Upper lobe of left lung (tissue), 4 donors: ENCODE results near the gene PTPN6.

Experiments used
- CTCF ChIP-seq, 6 experiments: fragments of 450-650 bp in 4 of 6; fragments of 200-600 bp in 2 of 6; sonication (generic) in 2 of 6; IDR thresholded peaks; one replicate each; pipeline ENCODE4 v1.5.1; 2016 to 2019; ENCODE audit warnings: antibody characterized with exemption in 6 of 6
- EP300 ChIP-seq, 4 donors: sonication (generic); formaldehyde crosslinking; IDR thresholded peaks; one replicate each; pipeline ENCODE4 v1.5.1; 2017; ENCODE audit warnings: antibody characterized with exemption in 4 of 4, control low read depth in 2 of 4
- POLR2A ChIP-seq, 4 donors: fragments of 450-650 bp; IDR thresholded peaks; one replicate each; pipeline ENCODE4 v1.5.1; 2016 to 2017; ENCODE audit warnings: antibody characterized with exemption in 4 of 4, mild to moderate bottlenecking in 2 of 4
- POLR2AphosphoS5 ChIP-seq, 2 donors: sonication (generic); formaldehyde crosslinking; IDR thresholded peaks; one replicate each; pipeline ENCODE4 v1.5.1; 2017; ENCODE audit warnings: antibody characterized with exemption in 2 of 2

DNA sequence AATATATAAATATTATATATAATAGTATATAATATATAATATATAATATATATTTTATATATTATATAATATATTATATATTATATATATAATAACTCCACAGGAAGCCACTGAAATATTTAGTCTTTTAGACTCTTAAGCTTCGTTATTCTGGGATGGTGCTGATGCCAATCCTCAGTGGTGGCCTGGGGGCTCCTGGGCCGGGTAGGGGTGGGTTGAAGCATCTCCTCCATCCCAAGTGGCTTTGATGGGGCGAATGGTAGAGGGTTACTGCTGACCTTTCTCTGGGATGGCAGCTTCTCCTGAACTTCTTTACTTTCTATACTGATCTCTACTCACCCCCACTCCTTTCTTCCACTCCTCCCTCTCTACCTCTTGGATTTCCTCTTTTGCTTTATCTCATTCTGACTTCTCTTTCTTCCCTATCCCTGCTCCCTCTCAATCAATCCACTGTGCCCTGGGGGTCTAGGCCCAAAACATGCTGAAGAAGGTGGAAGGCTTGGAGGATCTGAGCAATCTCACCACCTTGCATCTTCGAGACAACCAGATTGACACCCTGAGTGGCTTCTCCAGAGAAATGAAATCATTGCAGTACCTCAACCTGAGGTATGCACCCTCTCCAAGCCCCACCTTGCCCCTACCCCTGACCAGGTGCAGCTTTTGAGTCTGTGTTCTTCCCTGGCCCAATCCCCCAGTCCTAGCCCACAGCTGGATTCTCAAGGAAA lies 41.6 kb upstream of the PTPN6 start:
- TF ChIP-seq POLR2A (IDR thresholded peaks at IDR 0.05) (no peak), CTCF (IDR thresholded peaks at IDR 0.05) (no peak), POLR2AphosphoS5 (IDR thresholded peaks at IDR 0.05) (no peak), EP300 (IDR thresholded peaks at IDR 0.05) (no peak)
